Stimulated activated CD4-positive, alpha-beta T cell treated with anti-CD3 and anti-CD28 coated beads, TNF-alpha, amount 100 ng/mL, for 24 hours (primary cell): ENCODE results near the gene FNDC3B.

Experiments
- DNase-seq, 3 experiments: peaks; one replicate each; pipeline ENCODE4 v3.0.0-alpha.2; 2020; ENCODE audit warnings: low read depth in 3 of 3

FNDC3B gene

DNA sequence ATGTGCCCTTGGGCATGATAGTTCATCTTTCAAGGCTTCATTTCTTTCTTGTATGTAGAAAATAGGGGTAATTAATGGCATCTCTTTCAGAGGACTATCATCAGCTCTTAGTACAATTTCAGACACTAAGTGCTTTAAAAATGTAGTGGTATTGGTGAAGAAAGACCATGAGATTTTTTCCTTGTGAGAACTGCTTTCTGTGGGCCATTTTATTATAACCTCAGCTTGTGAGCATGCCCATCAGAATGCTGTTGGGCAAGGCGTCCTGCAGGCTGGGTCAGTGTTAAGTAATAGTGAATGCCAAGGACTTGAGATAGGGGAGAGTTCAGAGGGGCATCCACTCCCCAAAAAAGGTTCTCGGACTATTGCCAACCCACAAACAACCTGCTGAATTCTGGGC is 221.0 kb downstream of the FNDC3B start:
- no peak for DNase-seq

DNA sequence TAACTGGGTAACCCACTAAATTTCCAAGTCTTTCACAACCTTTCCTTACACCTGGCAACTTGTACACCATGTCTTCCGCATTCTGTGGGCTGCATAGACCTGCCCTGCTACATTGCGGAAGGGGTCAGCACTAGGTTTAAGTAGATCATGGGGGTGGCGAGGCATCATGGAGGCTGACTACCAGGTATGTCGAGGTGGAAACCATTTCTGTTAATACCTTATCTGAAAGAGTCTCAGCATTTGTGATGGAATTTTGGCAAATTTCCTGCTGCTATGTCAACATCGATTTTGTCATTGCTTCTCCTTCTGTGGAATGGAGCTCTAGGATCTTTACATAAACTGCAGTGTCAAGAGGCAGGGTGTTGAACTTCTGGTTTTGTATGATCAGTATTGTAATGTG is 221.7 kb downstream of the FNDC3B start:
- DNase-seq = no peak

DNA sequence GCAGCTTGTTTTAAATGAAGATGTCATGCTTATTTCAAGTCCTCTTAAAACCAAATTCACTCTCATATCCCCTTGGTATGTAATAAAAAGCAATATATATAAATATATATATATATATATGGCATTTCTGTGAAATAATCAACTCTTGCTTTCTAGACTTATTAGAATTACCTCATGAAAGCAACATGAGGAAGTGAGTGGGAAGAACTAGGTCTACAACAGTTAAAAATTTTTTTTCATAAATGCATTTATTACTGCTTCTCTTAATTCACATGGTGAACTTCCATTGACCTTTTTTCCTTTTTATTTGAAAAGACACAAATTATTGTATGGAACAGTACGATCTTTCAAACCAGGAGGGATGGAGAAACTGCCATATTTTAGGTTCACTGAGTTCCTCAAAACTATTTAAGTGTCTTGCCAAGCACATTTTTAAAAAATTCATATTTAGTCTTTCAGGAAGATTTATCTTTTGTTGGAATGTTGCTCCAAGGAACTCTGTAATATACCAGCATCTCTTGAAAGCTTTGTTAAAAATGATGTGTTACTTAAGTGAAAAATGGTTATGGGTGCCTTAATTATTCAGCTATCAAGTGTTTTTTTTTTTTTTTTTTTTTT is 223.7 kb downstream of the FNDC3B start:
- DNase-seq = no peak

DNA sequence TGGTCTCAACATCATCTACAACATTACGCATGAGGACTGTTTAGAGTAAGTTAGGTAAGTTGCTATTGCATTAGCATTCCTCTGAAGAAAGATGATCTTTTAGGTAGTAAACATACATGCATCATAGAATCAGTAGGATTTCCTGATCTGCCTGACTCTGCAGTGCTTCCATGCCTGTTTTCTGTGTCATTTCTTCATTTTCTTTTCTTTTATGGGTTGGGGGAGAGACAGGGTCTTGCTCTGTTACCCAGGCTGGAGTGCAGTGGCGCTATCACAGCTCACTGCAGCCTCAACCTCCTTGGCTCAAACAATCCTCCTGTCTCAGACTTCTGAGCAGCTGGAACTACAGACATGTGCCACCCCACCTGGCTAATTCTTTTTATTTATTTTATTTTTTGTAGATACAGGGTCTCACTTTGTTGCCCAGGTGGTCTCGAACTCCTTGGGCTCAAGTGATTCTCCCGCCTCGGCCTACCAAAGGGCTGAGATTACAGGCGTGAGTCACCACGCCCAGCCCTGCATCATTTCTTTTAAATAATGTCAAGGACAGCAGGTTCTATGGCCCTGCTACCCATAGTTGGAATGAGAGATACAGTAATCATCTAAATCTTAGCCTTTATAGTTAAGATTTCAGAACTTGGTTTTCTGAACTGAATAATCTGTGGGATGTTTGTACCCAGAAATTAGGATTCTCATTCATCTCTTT is 224.6 kb downstream of the FNDC3B start:
- no peak for DNase-seq

DNA sequence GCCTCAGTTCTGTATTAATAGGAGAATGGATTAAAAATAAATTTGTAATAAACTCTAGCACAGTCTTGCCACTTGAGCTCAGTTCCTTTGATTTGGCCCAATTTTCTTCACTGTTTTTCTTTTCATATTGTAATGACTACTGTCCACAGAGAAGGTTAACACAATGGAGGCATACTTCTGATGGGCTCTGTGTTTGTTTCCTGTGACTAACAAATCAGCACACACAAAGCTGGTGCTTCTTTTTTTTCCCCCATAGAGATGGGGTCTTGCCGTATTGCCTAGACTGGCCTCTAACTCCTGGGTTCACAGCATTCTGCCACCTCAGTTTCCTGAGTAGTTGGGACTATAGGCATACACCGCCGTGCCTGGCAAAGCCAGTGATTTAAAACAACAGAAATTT is 226.7 kb downstream of the FNDC3B start:
- no peak for DNase-seq

DNA sequence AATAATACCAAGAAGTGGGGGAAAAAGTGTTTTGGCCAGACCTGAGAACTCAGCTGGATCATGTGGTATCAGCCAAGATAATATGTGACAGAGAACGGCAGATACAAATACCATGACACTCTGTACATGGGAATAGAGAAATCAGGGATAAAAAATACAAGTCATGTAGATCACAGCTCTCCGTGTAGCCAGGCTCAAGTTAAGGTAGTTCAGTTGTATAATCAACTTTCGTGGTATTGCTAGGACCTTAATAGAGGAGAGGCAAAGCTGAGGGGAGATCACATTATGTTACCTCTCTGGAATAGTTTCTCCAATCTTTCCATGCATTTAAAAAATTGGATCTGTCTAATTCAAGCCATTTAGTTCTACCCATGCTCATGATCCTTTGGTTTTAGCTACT is 229.0 kb downstream of the FNDC3B start:
- no peak for DNase-seq

DNA sequence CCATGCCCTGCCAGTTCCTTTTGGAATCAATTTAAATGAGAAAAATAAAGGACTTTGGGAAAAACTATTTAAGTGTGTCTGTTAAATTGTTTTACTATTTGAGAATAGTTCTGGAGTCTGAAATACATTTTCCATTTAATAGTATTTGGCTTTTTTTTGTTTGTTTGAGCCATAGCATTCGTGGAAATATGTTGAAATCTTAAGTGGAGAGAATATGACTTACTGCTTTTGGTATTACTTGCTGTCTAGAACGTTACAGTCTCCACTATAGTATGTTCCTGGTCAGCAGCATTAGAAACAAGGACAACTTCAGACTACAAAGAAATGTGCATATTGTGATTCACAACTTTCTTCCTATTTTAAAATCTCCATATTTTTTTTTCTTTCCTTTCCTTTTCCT is 229.5 kb downstream of the FNDC3B start:
- DNase-seq = no peak

DNA sequence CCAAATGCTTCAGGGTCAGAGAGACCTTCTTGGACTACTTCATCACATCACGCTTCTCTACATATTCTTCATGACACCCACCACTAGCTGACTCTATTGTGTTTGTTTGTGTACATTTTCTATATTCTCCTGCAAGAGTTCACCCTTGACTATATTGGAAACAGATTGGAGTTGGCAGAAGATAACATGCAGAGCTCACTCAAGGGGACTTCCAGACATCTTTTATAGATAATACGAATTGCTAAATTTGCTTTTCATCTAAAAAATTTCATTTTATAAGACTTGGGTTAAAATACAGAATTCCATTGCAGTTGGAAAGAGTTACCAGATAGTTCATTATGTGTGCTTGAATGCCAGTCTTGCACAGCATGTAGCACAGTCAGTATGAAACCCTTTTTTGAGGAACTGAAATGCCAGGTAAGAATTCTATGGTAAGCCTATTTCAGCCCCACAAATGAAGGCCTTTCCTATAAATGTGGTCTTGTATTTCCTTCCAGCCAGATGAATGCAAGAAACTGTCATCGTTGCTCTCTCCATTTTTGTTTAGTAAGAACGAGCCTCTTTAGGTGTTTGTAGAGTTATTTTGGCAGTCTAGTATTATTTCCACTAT is 231.3 kb downstream of the FNDC3B start:
- no peak for DNase-seq

DNA sequence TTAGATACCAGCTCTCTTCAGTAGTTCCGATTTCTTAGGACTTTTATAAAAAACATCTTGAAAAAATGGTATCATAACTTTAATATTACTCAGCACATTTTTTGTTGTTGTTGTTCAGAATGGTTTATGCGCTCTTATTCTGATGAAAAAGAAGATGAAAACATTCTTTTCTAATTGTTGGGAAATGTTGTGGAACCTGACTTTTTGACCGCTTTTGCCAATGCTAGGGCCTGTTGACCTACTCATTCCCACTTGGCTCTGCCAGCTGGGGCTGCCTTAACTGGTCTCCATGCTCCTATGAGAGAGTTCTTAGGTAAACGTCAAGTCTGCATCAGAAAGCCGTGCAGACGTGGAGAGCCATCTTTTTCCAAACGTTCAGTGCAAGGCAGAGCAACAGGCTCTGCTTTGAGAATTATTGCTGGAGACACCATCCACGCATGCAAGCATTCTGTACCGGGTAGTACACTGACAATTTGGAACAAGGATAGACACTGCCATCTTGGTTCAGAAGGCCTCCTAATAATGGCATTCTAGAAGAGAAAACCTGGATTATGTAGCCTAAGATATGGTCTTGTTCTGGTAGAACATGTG is 232.1 kb downstream of the FNDC3B start:
- no peak for DNase-seq

DNA sequence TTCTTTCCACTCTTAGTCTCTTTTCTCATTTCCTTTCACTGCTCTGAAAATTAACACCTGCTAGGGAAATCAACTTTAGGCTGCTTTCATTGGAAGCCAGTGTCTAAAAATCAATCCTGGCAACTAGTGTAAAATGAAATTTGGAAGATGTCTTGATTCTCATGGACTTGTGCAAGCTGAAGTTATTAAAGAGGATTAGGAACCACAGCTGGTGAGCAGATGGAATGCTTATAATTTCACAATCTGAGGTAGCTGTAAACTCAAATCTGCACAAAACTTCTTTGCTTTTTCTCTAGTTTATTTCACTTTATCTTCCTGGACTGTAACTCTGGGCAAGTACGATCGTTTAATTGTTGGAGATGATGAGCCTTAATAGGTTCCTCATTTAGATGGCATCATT is 233.3 kb downstream of the FNDC3B start:
- no peak for DNase-seq

DNA sequence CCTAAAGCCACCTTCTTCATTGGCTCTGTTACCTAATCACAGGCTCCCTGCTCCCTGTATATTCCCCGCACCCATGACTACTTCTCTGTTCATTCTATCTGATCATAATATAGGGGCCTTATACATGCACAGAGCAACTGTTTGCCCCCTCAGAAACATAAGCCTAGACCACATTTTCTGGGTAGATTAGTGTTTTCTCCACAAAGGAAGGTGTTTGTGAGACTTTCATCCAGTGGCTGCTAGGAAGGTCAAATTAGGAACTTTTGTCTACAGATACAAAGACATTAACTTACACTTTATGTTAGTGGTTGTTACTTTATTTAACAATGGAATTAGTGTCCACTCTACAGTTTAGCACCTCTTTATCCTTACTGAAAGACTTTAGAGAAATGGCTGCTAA is 234.0 kb downstream of the FNDC3B start:
- DNase-seq = no peak

DNA sequence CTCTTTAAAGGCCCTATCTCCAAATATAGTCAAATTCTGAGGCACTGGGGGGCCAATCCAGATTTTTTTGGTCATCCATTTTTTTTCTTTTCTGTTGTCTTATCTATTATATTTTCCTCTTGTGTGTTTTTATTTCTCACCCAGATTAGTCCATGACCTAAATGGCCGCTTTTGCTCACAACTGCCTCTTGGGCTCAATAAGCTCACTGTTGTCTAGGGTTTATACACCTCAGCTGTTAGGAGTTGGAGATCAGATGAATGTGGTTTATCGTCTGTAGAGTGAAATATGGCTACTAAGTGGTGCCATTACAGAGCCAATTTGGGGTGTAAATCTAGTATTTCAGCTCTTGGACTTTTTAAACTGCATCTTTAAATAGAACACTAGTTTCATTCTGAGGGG is 235.5 kb downstream of the FNDC3B start:
- no peak for DNase-seq

DNA sequence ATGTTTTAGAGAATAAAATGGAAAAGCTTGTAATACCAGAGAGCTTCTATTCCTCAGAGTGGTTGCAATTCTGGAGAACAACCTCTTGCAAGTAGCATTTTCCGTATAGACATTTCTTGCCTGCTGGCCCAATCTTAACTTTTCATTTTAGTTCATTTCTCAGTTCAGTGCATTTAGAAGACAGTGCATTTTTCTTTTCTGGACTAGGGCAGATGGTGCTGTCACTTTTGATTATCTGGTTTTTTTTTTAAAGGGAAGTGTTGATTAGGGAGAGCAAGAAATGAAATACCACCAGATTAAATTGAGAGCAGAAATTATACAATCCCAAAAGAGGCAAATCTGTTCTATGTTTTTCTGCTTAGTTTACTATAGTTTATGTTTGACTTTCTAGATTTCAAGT is 236.2 kb downstream of the FNDC3B start:
- DNase-seq = no peak

DNA sequence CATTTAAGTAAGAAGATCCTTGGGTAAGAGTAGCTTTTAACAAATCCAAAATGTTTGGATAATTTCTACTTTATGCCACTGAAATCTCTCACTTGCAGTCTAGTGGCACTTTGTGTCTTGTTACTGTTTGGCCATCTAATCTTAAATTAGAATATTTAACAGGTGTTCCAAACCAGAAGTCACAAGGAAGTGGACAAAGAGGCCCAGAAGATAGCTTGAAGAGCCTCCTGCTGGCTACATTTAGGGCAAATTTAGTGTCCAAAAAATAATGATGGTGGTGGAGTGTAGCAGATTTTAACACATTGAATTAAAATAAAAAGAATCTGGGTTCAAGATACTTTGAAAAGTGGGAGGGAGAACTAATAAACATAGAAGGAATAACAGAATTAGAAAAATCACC is 236.7 kb downstream of the FNDC3B start:
- DNase-seq = no peak

DNA sequence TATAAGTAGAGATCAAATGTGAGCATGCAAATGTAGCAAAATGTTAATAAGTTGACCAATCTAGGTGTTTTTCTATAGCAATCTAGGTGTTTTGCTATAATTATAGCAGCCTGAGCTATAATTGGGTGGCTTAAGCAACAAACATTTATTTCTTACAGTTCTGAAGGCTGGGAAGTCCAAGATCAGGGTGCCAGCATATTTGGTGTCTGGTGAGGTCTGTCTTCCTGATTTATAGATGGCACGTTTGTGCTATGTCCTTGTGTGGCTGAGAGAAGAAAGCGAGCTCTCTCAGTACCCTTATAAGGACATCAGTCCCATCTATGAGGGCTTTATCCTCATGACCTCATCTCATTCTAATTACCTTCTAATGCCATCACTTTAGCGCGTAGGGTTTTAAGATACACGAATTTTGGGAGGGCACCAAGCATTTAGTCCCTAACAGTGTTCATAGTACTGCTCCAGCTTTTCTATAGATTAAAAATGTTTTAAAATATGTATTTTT is 237.8 kb downstream of the FNDC3B start:
- DNase-seq = no peak

DNA sequence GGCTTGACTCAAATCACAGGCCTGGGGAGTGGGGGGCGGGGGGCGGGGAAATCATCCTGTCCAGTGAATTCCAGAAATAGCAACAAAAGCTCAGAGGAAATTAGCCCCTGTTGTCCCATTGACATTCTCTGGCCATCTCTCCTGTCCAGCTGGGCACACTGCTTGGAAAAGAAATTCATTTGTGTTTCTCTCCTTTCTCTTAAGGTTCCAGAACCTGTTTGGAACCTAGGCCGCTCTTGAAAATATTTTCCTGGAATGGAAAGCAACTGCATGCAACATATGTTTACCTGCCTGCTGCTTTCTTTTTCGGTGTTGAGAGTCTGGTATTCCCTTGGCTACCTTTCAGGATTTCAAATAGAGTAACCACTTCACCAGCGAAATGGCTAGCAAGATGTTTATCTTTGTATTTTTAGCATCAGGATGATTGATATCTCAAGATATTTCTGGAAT is 239.8 kb downstream of the FNDC3B start:
- DNase-seq = no peak

DNA sequence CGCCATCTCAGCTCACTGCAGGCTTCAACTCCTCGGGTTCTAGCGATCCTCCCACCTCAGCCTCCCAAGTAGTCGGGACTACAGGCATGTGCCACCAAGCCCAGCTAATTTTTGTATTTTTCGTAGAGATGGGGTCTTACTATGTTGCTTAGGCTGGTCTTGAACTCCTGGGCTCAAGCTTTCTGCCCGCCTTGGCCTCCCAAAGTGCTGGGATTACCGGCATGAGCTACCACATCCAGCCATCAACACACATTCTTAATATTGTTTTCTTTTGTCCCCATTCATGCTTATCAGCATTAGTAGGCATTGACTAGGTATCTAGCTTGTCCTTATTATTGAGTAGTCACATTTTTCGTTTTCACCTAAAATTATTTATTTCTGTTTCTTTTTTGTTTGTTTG is 240.6 kb downstream of the FNDC3B start:
- no peak for DNase-seq

DNA sequence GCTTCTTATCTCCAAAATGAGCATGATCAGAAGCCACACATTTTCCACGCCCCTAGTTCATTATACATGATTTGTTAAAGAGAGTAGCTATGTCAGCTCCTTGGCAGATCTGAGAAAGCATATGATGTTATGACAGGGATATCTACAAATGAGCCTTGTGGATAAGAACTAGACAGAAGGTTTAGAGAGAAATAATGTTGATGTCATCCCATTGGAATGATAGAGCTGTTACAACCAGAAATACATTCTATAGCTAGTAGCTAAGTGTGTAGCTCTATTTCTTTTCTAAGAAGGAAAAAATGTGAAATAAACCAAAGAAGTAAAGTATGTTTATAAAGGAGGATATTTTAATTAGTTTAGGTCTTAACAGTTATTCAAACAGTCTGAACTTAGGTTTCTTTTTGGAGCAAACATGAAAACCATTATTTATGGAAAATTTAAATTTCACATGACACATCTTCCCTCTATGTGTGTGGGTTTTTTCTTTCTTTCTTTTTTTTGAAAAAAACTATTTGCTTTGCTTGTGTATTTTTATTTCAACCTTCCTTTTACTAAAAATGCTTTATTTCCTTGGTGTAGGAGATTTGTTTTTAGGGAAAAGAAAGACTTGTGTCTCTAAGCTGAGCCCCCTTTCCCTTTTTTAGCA is 241.2 kb downstream of the FNDC3B start:
- DNase-seq = no peak

DNA sequence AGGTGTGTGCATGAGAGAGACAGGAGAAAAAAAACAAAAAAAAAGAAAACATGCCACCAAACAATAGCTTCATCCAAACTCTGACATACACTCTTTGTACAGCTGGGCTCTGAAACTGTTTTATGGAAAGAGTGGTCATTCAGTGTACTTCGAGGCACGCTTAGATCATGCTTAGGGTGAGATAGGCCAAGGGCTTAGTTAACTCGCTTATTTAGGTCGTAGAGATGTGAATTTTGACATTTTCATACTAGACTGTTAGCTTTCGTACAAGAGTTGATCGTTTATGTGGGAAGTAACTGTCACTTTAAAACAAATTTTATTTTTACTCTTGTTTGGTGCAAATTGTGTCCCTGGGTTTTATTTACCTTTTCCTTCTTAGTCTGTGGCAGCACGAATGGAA is 242.5 kb downstream of the FNDC3B start:
- no peak for DNase-seq

DNA sequence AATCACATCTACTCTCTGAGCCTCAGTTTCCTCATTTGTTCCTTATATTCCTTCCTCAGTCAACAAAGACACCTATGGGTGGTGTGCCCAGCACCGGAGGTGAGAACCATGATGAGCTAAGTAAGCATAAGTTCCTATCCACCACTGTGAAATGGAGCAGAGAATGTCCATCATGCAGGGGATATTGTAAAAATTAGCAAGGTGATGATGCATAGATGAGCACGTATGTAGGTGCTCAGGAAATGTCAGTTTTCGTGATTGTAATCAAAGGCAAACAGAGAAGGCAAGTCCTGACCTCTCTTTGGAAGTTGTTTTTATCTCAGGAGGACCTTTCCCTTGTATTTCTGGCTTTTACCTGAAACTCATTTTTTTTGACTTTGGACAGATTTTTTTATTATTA is 243.5 kb downstream of the FNDC3B start:
- no peak for DNase-seq

DNA sequence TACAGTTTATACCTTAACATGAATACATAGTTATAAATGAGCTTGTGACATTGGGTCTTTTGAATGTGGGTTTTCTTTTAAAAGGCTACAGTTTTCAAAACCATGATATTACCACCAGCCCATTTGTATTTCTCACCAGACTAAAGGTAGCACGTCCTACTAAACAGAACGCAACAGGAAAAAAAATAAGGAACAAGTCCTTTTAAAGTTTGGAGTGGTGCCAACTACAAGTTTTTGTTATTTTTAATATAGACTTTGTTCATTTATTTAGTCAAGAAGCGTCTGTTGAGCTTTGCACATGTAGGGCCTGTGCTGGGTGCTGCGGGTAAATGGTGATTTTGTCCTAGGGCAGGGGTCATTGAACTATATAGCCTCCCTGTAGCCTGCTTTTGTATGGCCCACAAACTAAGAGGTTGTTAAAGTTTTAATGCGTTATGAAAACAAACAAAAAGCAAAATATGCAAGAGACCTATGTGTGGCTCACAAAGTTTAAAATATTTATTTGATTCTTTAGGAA is 244.5 kb downstream of the FNDC3B start:
- DNase-seq = no peak

DNA sequence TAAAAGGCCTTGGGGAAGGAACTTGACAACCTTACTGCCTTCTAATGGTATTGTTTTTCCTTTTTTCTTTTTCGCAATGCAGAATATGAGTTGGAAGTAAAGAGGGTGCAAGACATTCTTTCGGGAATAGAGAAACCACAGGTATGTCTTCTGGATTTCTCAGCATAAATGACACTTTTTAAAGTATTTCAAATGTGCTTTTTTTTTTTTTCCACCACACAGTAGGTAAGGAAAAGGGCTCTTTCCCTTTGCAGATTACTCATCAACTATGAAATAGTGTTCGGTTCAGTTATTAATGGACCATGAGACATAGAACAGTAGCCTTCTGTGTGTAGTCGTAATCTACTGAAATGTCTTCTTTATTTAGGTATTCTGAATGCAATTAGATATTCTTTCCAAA is 246.5 kb downstream of the FNDC3B start:
- no peak for DNase-seq
